ENCODE measurements around the gene CYP51A1.
"Not testable (repeated sequence)": the region's sequence is repeated elsewhere in the genome, so short reads cannot be mapped to it uniquely, and the experiment has no call there.

CYP51A1 gene

GRCh38 chr7:92150450-92151017, 16.3 kb upstream of the CYP51A1 start:
- H3K27me3 ChIP-seq, result no peaks in the 10 kb centered on the region
- H3K27ac ChIP-seq, result no peak overlapping the region
- no peaks in the 10 kb centered on the region for H3K36me3 ChIP-seq
- no peak overlapping the region for H3K4me3 ChIP-seq
- H3K9ac ChIP-seq, result no peak overlapping the region
- no peaks in the 10 kb centered on the region for H3K9me3 ChIP-seq
- no peaks in the 10 kb centered on the region for H3K4me1 ChIP-seq
- TF ChIP-seq Cebpa-rat (IDR thresholded peaks at IDR 0.05), result no peak
- no peaks in the 10 kb centered on the region for H4K20me1 ChIP-seq
- H3K4me2 ChIP-seq, result no peak overlapping the region

- no peaks in the 10 kb centered on the region for H3K27me3 ChIP-seq
- H3K4me2 ChIP-seq, result no peak overlapping the region
- no peaks in the 10 kb centered on the region for H3K36me3 ChIP-seq
- TF ChIP-seq Cebpa-rat (IDR thresholded peaks at IDR 0.05), result no peak; the same call in 1 of the 2 replicates
- H3K27ac ChIP-seq, result no peak overlapping the region
- no peak overlapping the region for H3K9ac ChIP-seq
- H3K9me3 ChIP-seq, result no peaks in the 10 kb centered on the region
- H3K4me1 ChIP-seq, result no peaks in the 10 kb centered on the region
- no peaks in the 10 kb centered on the region for H4K20me1 ChIP-seq
- H3K4me3 ChIP-seq, result no peak overlapping the region
Observed at GRCh38 chr7:92149736-92150239, 15.5 kb upstream of the CYP51A1 start.

- H3K27ac ChIP-seq, H3K4me1 ChIP-seq, H3K27me3 ChIP-seq: not testable (repeated sequence)
Observed at GRCh38 chr7:92143192-92143880, 9.1 kb upstream of the CYP51A1 start.

DNA sequence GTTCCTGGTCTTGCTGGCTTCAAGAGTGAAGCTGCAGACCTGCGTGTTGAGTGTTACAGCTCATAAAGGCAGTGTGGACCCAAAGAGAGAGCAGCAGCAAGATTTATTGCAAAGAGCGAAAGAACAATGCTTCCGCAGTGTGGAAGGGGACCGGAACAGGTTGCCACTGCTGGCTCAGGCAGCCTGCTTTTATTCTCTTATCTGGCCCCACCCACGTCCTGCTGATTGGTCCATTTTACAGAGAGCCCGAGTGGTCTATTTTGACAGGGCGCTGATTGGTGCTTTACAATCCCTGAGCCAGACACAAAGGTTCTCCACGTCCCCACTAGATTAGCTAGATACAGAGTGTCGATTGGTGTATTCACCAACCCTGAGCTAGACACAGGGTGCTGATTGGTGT, 8.5 kb upstream of the CYP51A1 start:
- not testable (repeated sequence) for H3K4me3 ChIP-seq, H3K36me3 ChIP-seq, H3K9ac ChIP-seq, H3K4me1 ChIP-seq, H3K9me3 ChIP-seq, H3K27ac ChIP-seq, H4K20me1 ChIP-seq, H3K27me3 ChIP-seq, H3K4me2 ChIP-seq

More at GRCh38 chr7:92143192-92143880, 9.1 kb upstream of the CYP51A1 start:
- H3K4me2 ChIP-seq, H4K20me1 ChIP-seq, H3K4me3 ChIP-seq, H3K9me3 ChIP-seq, H3K36me3 ChIP-seq, H3K9ac ChIP-seq: not testable (repeated sequence)

GRCh38 chr7:92141161-92141560, 6.9 kb upstream of the CYP51A1 start:
- no peak overlapping the region for H3K27ac ChIP-seq
- no peak overlapping the region for H3K4me2 ChIP-seq
- no peaks in the 10 kb centered on the region for H4K20me1 ChIP-seq
- no peaks in the 10 kb centered on the region for H3K4me1 ChIP-seq
- no peak overlapping the region for H3K4me3 ChIP-seq
- no peaks in the 10 kb centered on the region for H3K27me3 ChIP-seq
- no peak for TF ChIP-seq Cebpa-rat (IDR thresholded peaks at IDR 0.05)
- H3K9me3 ChIP-seq, result no peaks in the 10 kb centered on the region; the same call in 1 of the 2 replicates
- H3K36me3 ChIP-seq, result no peaks in the 10 kb centered on the region
- H3K9ac ChIP-seq, result no peak overlapping the region

DNA sequence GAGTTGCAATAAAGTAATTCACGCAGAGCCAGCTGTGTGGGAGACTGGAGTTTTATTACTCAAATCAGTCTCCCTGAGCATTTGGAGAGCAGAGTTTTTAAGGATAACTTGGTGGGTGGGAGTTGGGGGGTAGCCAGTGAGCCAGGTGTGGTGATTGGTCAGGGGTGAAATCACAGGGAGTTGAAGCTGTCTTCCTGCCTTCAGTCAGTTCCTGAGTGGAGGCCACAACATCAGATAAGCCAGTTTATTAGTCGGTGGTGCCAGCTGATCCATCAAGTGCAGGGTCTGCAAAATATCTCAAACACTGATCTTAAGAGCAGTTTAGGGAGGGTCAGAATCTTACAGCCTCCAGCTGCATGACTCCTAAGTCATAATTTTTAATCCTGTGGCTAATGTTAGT, 3.3 kb upstream of the CYP51A1 start:
- Histone ChIP-seq H3K9me3 (no peaks in the 10 kb centered on the region; the same call in 1 of the 2 replicates), H3K36me3 (no peaks in the 10 kb centered on the region), H3K4me2 (no peak overlapping the region), H3K4me1 (peaks cover 18% of the 10 kb centered on the region), H3K27me3 (no peaks in the 10 kb centered on the region), H3K9ac (no peak overlapping the region), H3K27ac (no peak overlapping the region), H4K20me1 (0 out of 2 replicates have a peak, but pooled peaks cover under 1% of the 10 kb centered on the region), H3K4me3 (no peak overlapping the region)
- no peak for TF ChIP-seq Cebpa-rat (IDR thresholded peaks at IDR 0.05)

DNA sequence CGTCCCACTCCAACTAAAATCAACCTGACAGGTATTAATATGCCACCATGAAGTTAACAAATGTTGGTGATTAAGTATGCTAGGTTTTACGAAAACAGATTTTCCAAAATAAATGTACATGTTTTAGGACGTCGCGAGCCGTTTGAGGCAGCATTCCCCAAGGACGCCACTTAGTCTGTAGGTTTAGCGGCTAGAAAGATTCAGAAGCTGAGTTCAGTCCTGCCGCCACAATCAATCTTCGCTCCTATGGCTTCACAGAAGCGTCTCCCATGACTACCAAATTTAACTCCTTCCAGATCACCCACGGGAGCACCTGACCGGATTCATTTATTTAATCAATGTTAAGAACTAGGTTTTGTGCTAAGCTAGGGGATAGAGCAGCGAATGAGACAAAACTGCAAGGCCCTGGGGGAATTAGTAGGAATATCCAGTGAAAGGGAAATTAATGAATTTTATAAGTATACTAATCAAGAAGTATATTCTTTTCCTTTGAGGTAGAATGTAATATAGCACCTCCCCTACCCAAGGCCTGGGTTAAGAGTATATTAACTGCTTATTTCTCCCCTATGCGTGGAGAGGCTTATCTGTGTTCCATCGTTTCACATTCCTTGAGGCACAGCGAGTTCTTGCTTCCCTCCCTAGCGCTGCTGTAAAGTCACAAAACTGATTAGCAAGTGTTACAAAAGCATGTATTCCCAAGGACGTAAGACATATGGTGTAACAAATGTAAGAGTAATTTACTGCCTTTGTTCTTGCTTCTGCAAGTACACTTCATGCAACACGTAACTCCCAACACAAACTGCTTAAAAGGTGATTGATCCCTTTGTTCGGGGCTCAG, 994 bp upstream of the CYP51A1 start:
- H3K9ac ChIP-seq, result peak overlapping the region; percentile 87
- H4K20me1 ChIP-seq, result peaks cover 19% of the 10 kb centered on the region; the same call in 1 of the 2 replicates
- H3K4me1 ChIP-seq, result peaks cover 26% of the 10 kb centered on the region
- peak overlapping the region; percentile 89 for H3K4me3 ChIP-seq
- TF ChIP-seq Cebpa-rat (IDR thresholded peaks at IDR 0.05), result no peak
- H3K27me3 ChIP-seq, result no peaks in the 10 kb centered on the region
- H3K9me3 ChIP-seq, result no peaks in the 10 kb centered on the region; the same call in 1 of the 2 replicates
- peaks cover 10% of the 10 kb centered on the region for H3K36me3 ChIP-seq
- H3K27ac ChIP-seq, result peak overlapping the region; percentile 91
- H3K4me2 ChIP-seq, result peak overlapping the region; percentile 83

DNA sequence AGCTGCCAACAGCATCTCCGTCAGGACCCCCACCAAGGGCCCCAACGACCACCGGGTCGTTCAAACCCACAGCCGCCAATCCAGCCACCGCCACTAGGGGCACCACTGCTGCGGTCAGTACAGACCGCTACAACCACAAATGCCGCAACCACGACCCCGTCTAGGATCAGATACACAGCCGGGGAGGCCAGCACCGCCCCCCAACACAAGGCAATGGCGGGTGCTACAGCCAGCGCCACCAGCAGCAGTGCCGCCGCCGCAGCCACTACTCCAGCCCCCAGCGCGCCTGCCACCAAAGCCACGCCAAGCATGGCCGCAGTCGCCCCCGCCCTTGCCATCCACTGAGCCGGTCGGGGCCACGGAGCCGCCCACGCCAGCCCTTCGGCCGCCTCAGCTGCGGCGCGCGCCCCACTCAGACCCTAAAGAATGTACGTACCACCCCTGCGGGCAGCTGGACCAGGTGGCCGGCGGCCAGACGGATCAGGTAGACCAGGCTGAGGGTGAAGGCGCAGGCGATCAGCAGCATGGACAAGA, 473 bp downstream of the CYP51A1 start:
- TF ChIP-seq Cebpa-rat (IDR thresholded peaks at IDR 0.05), result no peak
- Histone ChIP-seq H3K9ac (peak overlapping the region; percentile 87), H3K4me2 (peak overlapping the region; percentile 83), H3K27ac (peak overlapping the region; percentile 91), H3K27me3 (no peaks in the 10 kb centered on the region), H3K9me3 (no peaks in the 10 kb centered on the region), H3K4me3 (peak overlapping the region; percentile 89), H3K4me1 (peaks cover 26% of the 10 kb centered on the region), H3K36me3 (peaks cover 19% of the 10 kb centered on the region), H4K20me1 (peaks cover 19% of the 10 kb centered on the region; the same call in 1 of the 2 replicates)

- Histone ChIP-seq H3K27ac (peak overlapping the region; percentile 91), H3K4me3 (peak overlapping the region; percentile 89), H3K4me2 (peak overlapping the region; percentile 83), H3K4me1 (peaks cover 26% of the 10 kb centered on the region), H3K36me3 (peaks cover 25% of the 10 kb centered on the region), H3K9me3 (no peaks in the 10 kb centered on the region), H3K9ac (peak overlapping the region; percentile 87), H3K27me3 (no peaks in the 10 kb centered on the region), H4K20me1 (peaks cover 19% of the 10 kb centered on the region; the same call in 1 of the 2 replicates)
- no peak for TF ChIP-seq Cebpa-rat (IDR thresholded peaks at IDR 0.05)
Observed at GRCh38 chr7:92133133-92133736, 1.0 kb downstream of the CYP51A1 start.
